Activated CD8-positive, alpha-beta T cell treated with anti-CD3 and anti-CD28 coated beads, Interleukin-2, amount 10 ng/mL, durations not matched to agents 7 days and 5 days (primary cell): ENCODE data around the gene LPAR4. TPM values are rescaled to one million over a fixed set of nuclear protein-coding genes. Genes with fewer than 3 reads are reported as not detected.
"Not testable (repeated sequence)": the region's sequence is repeated elsewhere in the genome, so short reads cannot be mapped to it uniquely, and the experiment has no call there.

Experiments used
- ATAC-seq: fragments of 150-1000 bp; cut with Tn5 transposase; one replicate; pipeline ENCODE4 v1.10.0; 2021; ENCODE audit warnings: moderate library complexity
- CTCF ChIA-PET: fragments of 350-600 bp; sonication (Branson Sonifier 250); formaldehyde crosslinking; loops from one replicate; lab custom pipeline; 2021; ENCODE audit warnings: antibody characterized with exemption; lab: Charles Lee
- POLR2A ChIA-PET: fragments of 350-600 bp; sonication (Branson Sonifier 250); formaldehyde crosslinking; loops from one replicate; lab custom pipeline; 2021; ENCODE audit warnings: antibody characterized with exemption; lab: Charles Lee
- DNase-seq: peaks from one replicate; pipeline ENCODE4 v3.0.0-alpha.2; 2020
- H3K27ac Mint-ChIP-seq: one replicate; pipeline ENCODE4 v1.8.0; 2021; ENCODE audit warnings: mild to moderate bottlenecking, mixed read lengths
- H3K27me3 Mint-ChIP-seq: one replicate; pipeline ENCODE4 v1.8.0; 2021; ENCODE audit warnings: low read depth, mixed read lengths
- H3K36me3 Mint-ChIP-seq: one replicate; pipeline ENCODE4 v1.8.0; 2021; ENCODE audit warnings: low read depth, mixed read lengths
- H3K4me1 Mint-ChIP-seq: one replicate; pipeline ENCODE4 v1.8.0; 2021; ENCODE audit warnings: low read depth, mixed read lengths
- H3K4me3 Mint-ChIP-seq: one replicate; pipeline ENCODE4 v1.8.0; 2021; ENCODE audit warnings: mild to moderate bottlenecking, mixed read lengths
- H3K9me3 Mint-ChIP-seq: one replicate; pipeline ENCODE4 v1.8.0; 2022; ENCODE audit warnings: mixed read lengths; ENCODE audit not compliant: insufficient read depth
- total RNA-seq, 2 experiments: library from RNA; stranded (reverse); gene quantifications; one replicate each; pipeline ENCODE4 v1.2.3, GENCODE V29; 2021

The LPAR4 gene
- total RNA-seq, 2 experiments from 2014 or later: not detected

- Mint-ChIP-seq H3K4me1 (no peaks in the 10 kb centered on the region), H3K36me3 (no peaks in the 10 kb centered on the region), H3K27me3 (no peaks in the 10 kb centered on the region), H3K4me3 (no peak overlapping the region), H3K27ac (no peak overlapping the region), H3K9me3 (no peaks in the 10 kb centered on the region)
- POLR2A ChIA-PET: no interaction called here
- DNase-seq: no peak
- CTCF ChIA-PET: no interaction called here
- ATAC-seq: no peak
Observed at GRCh38 chrX:78769101-78769755, 21.7 kb downstream of the LPAR4 start.

GRCh38 chrX:78769946-78770345, 22.4 kb downstream of the LPAR4 start:
- Mint-ChIP-seq H3K4me3 (no peak overlapping the region), H3K27ac (no peak overlapping the region), H3K4me1 (no peaks in the 10 kb centered on the region), H3K9me3 (no peaks in the 10 kb centered on the region), H3K36me3 (no peaks in the 10 kb centered on the region), H3K27me3 (no peaks in the 10 kb centered on the region)
- ChIA-PET CTCF (no interaction called here), POLR2A (no interaction called here)
- no peak for DNase-seq
- ATAC-seq: no peak

GRCh38 chrX:78796916-78797315, 49.4 kb downstream of the LPAR4 start:
- H3K36me3 Mint-ChIP-seq: no peaks in the 10 kb centered on the region
- ATAC-seq: no peak
- ChIA-PET POLR2A (no interaction called here), CTCF (no interaction called here)
- no peaks in the 10 kb centered on the region for H3K9me3 Mint-ChIP-seq
- H3K27ac Mint-ChIP-seq: no peak overlapping the region
- H3K4me3 Mint-ChIP-seq: no peak overlapping the region
- no peaks in the 10 kb centered on the region for H3K27me3 Mint-ChIP-seq
- no peak for DNase-seq
- H3K4me1 Mint-ChIP-seq: no peaks in the 10 kb centered on the region

GRCh38 chrX:78800114-78800513, 52.6 kb downstream of the LPAR4 start:
- DNase-seq (no peak), ATAC-seq (no peak)
- H3K27me3 Mint-ChIP-seq: no peaks in the 10 kb centered on the region
- no peaks in the 10 kb centered on the region for H3K36me3 Mint-ChIP-seq
- POLR2A ChIA-PET: no interaction called here
- CTCF ChIA-PET: no interaction called here
- H3K4me1 Mint-ChIP-seq: no peaks in the 10 kb centered on the region
- H3K27ac Mint-ChIP-seq: no peak overlapping the region
- no peaks in the 10 kb centered on the region for H3K9me3 Mint-ChIP-seq
- H3K4me3 Mint-ChIP-seq: no peak overlapping the region

- Mint-ChIP-seq H3K4me3 (no peak overlapping the region), H3K27ac (no peak overlapping the region), H3K4me1 (no peaks in the 10 kb centered on the region), H3K36me3 (no peaks in the 10 kb centered on the region), H3K27me3 (no peaks in the 10 kb centered on the region), H3K9me3 (no peaks in the 10 kb centered on the region)
- POLR2A ChIA-PET: no interaction called here
- CTCF ChIA-PET: no interaction called here
- DNase-seq (no peak), ATAC-seq (no peak)
Observed at GRCh38 chrX:78800694-78801093, 53.2 kb downstream of the LPAR4 start.

- H3K9me3 Mint-ChIP-seq: no peaks in the 10 kb centered on the region
- CTCF ChIA-PET: no interaction called here
- H3K4me1 Mint-ChIP-seq: no peaks in the 10 kb centered on the region
- no peaks in the 10 kb centered on the region for H3K36me3 Mint-ChIP-seq
- POLR2A ChIA-PET: no interaction called here
- no peak overlapping the region for H3K4me3 Mint-ChIP-seq
- no peak for DNase-seq
- no peaks in the 10 kb centered on the region for H3K27me3 Mint-ChIP-seq
- H3K27ac Mint-ChIP-seq: no peak overlapping the region
- ATAC-seq: no peak
Observed at GRCh38 chrX:78801522-78801921, 54.0 kb downstream of the LPAR4 start.

- CTCF ChIA-PET, H3K36me3 Mint-ChIP-seq, H3K27me3 Mint-ChIP-seq, ATAC-seq, POLR2A ChIA-PET, DNase-seq, H3K4me3 Mint-ChIP-seq, H3K4me1 Mint-ChIP-seq, H3K9me3 Mint-ChIP-seq, H3K27ac Mint-ChIP-seq: not testable (repeated sequence)
Observed at GRCh38 chrX:78802526-78802925, 55.0 kb downstream of the LPAR4 start.

Other genes starting within 250 kb of the LPAR4 start
- gene RTL3, start 88.4 kb upstream of the LPAR4 start, total RNA-seq: under 1 TPM in 1 of 2 experiments, not detected in 1; 0.08 TPM
- gene P2RY10, start 197.7 kb downstream of the LPAR4 start, total RNA-seq: 10 to 100 TPM; 48.8 to 49.8 TPM